WTC11 (cell line): ENCODE data around the gene FAM24A. TPM values are rescaled to one million over a fixed set of nuclear protein-coding genes. Genes with fewer than 3 reads are reported as not detected.

ENCODE experiments used
- ATAC-seq: fragments of 200-7000 bp; cut with Tn5 transposase; 2 replicates; pipeline ENCODE4 v1.10.0; 2021; ENCODE audit warnings: mild to moderate bottlenecking, moderate library complexity
- CTCF ChIA-PET: fragments of 300-600 bp; sonication (Branson Sonifier 250); formaldehyde crosslinking; loops from one replicate; lab custom pipeline; 2021; ENCODE audit warnings: antibody characterized with exemption; lab: Charles Lee
- POLR2A ChIA-PET: fragments of 350-600 bp; sonication (Branson Sonifier 250); formaldehyde crosslinking; loops from one replicate; lab custom pipeline; 2021; ENCODE audit warnings: antibody characterized with exemption; lab: Charles Lee
- DNase-seq: peaks from one replicate; pipeline ENCODE4 v3.0.0; 2021; ENCODE audit warnings: low spot score
- H3K27ac Mint-ChIP-seq: 2 replicates; pipeline ENCODE4 v1.8.0; 2021; ENCODE audit warnings: mixed read lengths
- H3K27me3 Mint-ChIP-seq: 2 replicates; pipeline ENCODE4 v1.8.0; 2021; ENCODE audit warnings: low read depth, mild to moderate bottlenecking, moderate library complexity, mixed read lengths
- H3K36me3 Mint-ChIP-seq: 2 replicates; pipeline ENCODE4 v1.8.0; 2021; ENCODE audit warnings: mixed read lengths
- H3K4me1 Mint-ChIP-seq: 2 replicates; pipeline ENCODE4 v1.8.0; 2022; ENCODE audit warnings: mixed read lengths
- H3K4me3 Mint-ChIP-seq: 2 replicates; pipeline ENCODE4 v1.8.0; 2021; ENCODE audit warnings: mild to moderate bottlenecking, moderate library complexity, mixed read lengths
- H3K9me3 Mint-ChIP-seq: 2 replicates; pipeline ENCODE4 v1.8.0; 2021; ENCODE audit warnings: mixed read lengths
- ARID4B ChIP-seq: sonication (generic); formaldehyde crosslinking; IDR thresholded peaks from 2 replicates; pipeline ENCODE4 v1.8.0; 2023; ENCODE audit warnings: missing genetic modification reagents, mild to moderate bottlenecking, borderline replicate concordance
- CREB1 ChIP-seq: sonication (generic); formaldehyde crosslinking; IDR thresholded peaks from 2 replicates; pipeline ENCODE4 v1.8.0; 2023; ENCODE audit warnings: mild to moderate bottlenecking, missing genetic modification reagents
- CREM ChIP-seq: sonication (generic); formaldehyde crosslinking; IDR thresholded peaks from 2 replicates; pipeline ENCODE4 v1.8.1; 2022; ENCODE audit warnings: mild to moderate bottlenecking, missing genetic modification reagents, moderate library complexity
- E2F1 ChIP-seq: sonication (generic); formaldehyde crosslinking; IDR thresholded peaks from 2 replicates; pipeline ENCODE4 v1.8.0; 2022; ENCODE audit warnings: mild to moderate bottlenecking, missing genetic modification reagents
- ESRRA ChIP-seq: sonication (generic); formaldehyde crosslinking; IDR thresholded peaks from 2 replicates; pipeline ENCODE4 v1.8.1; 2022; ENCODE audit warnings: mild to moderate bottlenecking, missing genetic modification reagents, borderline replicate concordance
- HMGA2 ChIP-seq: fragments of 250-450 bp; sonication (Bioruptor Pico); IDR thresholded peaks from 2 replicates; pipeline ENCODE4 v1.4.0; 2021; ENCODE audit warnings: mild to moderate bottlenecking, moderate library complexity
- IRF1 ChIP-seq: sonication (generic); formaldehyde crosslinking; IDR thresholded peaks from 2 replicates; pipeline ENCODE4 v1.8.0; 2023; ENCODE audit warnings: missing genetic modification reagents
- JAZF1 ChIP-seq: fragments of 250-450 bp; sonication (Bioruptor Pico); IDR thresholded peaks from 2 replicates; pipeline ENCODE4 v1.9.0; 2021; ENCODE audit warnings: moderate library complexity, mild to moderate bottlenecking, inconsistent platforms
- JUN ChIP-seq: sonication (generic); formaldehyde crosslinking; IDR thresholded peaks from 2 replicates; pipeline ENCODE4 v1.8.0; 2023; ENCODE audit warnings: mild to moderate bottlenecking, missing genetic modification reagents
- MXD4 ChIP-seq: fragments of 250-450 bp; sonication (Bioruptor Pico); IDR thresholded peaks from 2 replicates; pipeline ENCODE4 v1.8.0; 2021; ENCODE audit warnings: mild to moderate bottlenecking, moderate library complexity, borderline replicate concordance
- NFE2L1 ChIP-seq: sonication (generic); formaldehyde crosslinking; IDR thresholded peaks from 2 replicates; pipeline ENCODE4 v1.8.1; 2023; ENCODE audit warnings: missing genetic modification reagents
- SOX15 ChIP-seq: fragments of 250-450 bp; sonication (Bioruptor Pico); IDR thresholded peaks from 2 replicates; pipeline ENCODE4 v1.9.0; 2021; ENCODE audit warnings: mild to moderate bottlenecking
- TP53 ChIP-seq: sonication (generic); formaldehyde crosslinking; IDR thresholded peaks from 2 replicates; pipeline ENCODE4 v1.8.1; 2023; ENCODE audit warnings: mild to moderate bottlenecking, missing genetic modification reagents
- USF2 ChIP-seq: sonication (generic); formaldehyde crosslinking; IDR thresholded peaks from 2 replicates; pipeline ENCODE4 v1.8.1; 2023; ENCODE audit warnings: mild to moderate bottlenecking, missing genetic modification reagents, moderate library complexity
- ZNF416 ChIP-seq: fragments of 250-450 bp; sonication (Bioruptor Pico); IDR thresholded peaks from 2 replicates; pipeline ENCODE4 v1.9.0; 2021; ENCODE audit warnings: mild to moderate bottlenecking, inconsistent platforms
- ZNF423 ChIP-seq: fragments of 250-450 bp; sonication (Bioruptor Pico); IDR thresholded peaks from 2 replicates; pipeline ENCODE4 v2.1.2; 2022; ENCODE audit warnings: mild to moderate bottlenecking, moderate library complexity
- total RNA-seq: library from RNA; stranded (reverse); gene quantifications from 3 replicates; pipeline ENCODE4 v1.2.3, GENCODE V29; 2021
- TF ChIP-seq, protein P1 (sequence below): sonication (generic); formaldehyde crosslinking; conservative IDR thresholded peaks from 2 replicates; pipeline ENCODE4 v1.8.1; 2023; ENCODE audit warnings: mild to moderate bottlenecking, low read depth, missing genetic modification reagents, moderate library complexity
- TF ChIP-seq, protein P2 (sequence below): sonication (generic); formaldehyde crosslinking; conservative IDR thresholded peaks from 2 replicates; pipeline ENCODE4 v1.8.1; 2022; ENCODE audit warnings: mild to moderate bottlenecking, missing genetic modification reagents
- TF ChIP-seq, protein P3 (sequence below): sonication (generic); formaldehyde crosslinking; IDR thresholded peaks from 2 replicates; pipeline ENCODE4 v1.8.1; 2022; ENCODE audit warnings: mild to moderate bottlenecking, moderate library complexity, missing genetic modification reagents
- TF ChIP-seq, protein P4 (sequence below): sonication (generic); formaldehyde crosslinking; IDR thresholded peaks from 2 replicates; pipeline ENCODE4 v1.8.1; 2023; ENCODE audit warnings: mild to moderate bottlenecking, missing genetic modification reagents

FAM24A gene
- total RNA-seq, 1 experiment from 2014 or later = not detected

GRCh38 chr10:122915700-122916099, 5.3 kb downstream of the FAM24A start:
- Mint-ChIP-seq H3K4me1 (no peaks in the 10 kb centered on the region), H3K9me3 (no peaks in the 10 kb centered on the region), H3K36me3 (no peaks in the 10 kb centered on the region), H3K4me3 (no peak overlapping the region), H3K27ac (no peak overlapping the region), H3K27me3 (peaks cover 4% of the 10 kb centered on the region)
- no peak for ATAC-seq
- no peak for TF ChIP-seq ZNF416 (CRISPR knock-in tag)
- no peak for TF ChIP-seq JUN
- no peak for TF ChIP-seq JAZF1 (CRISPR knock-in tag)
- TF ChIP-seq IRF1 (CRISPR knock-in tag) = no peak
- TF ChIP-seq, protein P1, sequence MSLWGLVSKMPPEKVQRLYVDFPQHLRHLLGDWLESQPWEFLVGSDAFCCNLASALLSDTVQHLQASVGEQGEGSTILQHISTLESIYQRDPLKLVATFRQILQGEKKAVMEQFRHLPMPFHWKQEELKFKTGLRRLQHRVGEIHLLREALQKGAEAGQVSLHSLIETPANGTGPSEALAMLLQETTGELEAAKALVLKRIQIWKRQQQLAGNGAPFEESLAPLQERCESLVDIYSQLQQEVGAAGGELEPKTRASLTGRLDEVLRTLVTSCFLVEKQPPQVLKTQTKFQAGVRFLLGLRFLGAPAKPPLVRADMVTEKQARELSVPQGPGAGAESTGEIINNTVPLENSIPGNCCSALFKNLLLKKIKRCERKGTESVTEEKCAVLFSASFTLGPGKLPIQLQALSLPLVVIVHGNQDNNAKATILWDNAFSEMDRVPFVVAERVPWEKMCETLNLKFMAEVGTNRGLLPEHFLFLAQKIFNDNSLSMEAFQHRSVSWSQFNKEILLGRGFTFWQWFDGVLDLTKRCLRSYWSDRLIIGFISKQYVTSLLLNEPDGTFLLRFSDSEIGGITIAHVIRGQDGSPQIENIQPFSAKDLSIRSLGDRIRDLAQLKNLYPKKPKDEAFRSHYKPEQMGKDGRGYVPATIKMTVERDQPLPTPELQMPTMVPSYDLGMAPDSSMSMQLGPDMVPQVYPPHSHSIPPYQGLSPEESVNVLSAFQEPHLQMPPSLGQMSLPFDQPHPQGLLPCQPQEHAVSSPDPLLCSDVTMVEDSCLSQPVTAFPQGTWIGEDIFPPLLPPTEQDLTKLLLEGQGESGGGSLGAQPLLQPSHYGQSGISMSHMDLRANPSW (CRISPR knock-in tag) = no peak
- no peak for TF ChIP-seq USF2 (CRISPR knock-in tag)
- TF ChIP-seq HMGA2 (CRISPR knock-in tag) = no peak
- no peak for TF ChIP-seq MXD4 (CRISPR knock-in tag)
- TF ChIP-seq ESRRA (CRISPR knock-in tag) = no peak
- TF ChIP-seq ARID4B (CRISPR knock-in tag) = no peak
- no peak for TF ChIP-seq NFE2L1
- TF ChIP-seq E2F1 (CRISPR knock-in tag) = no peak
- TF ChIP-seq, protein P2, sequence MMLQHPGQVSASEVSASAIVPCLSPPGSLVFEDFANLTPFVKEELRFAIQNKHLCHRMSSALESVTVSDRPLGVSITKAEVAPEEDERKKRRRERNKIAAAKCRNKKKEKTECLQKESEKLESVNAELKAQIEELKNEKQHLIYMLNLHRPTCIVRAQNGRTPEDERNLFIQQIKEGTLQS (CRISPR knock-in tag) = no peak
- TF ChIP-seq, protein P3, sequence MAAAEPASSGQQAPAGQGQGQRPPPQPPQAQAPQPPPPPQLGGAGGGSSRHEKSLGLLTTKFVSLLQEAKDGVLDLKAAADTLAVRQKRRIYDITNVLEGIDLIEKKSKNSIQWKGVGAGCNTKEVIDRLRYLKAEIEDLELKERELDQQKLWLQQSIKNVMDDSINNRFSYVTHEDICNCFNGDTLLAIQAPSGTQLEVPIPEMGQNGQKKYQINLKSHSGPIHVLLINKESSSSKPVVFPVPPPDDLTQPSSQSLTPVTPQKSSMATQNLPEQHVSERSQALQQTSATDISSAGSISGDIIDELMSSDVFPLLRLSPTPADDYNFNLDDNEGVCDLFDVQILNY (CRISPR knock-in tag) = no peak
- no peak for TF ChIP-seq CREB1
- no peak for DNase-seq
- CTCF ChIA-PET = no interaction called here
- POLR2A ChIA-PET = no interaction called here

DNA sequence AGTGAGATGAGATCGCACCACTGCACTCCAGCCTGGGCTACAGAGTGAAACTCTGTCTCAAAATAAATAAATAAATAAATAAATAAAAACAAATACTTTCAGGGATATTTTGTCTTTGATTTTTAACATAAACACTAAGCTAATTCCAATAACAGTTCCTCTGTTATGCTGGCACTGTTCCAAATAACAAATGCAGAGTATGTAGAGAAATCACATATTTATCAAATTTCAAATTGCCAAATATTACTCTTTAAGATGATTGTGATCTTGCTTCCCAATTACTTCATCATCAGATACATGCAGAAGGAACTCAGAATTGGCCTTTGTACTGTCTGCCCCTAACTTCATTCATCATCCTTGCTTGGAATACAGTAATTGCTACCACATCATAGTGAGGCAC, 19.7 kb downstream of the FAM24A start:
- H3K4me1 Mint-ChIP-seq = no peaks in the 10 kb centered on the region
- no peak for DNase-seq
- no peaks in the 10 kb centered on the region for H3K9me3 Mint-ChIP-seq
- H3K27ac Mint-ChIP-seq = no peak overlapping the region
- no peak for ATAC-seq
- CTCF ChIA-PET = no interaction called here
- no peaks in the 10 kb centered on the region for H3K36me3 Mint-ChIP-seq
- no peak overlapping the region for H3K4me3 Mint-ChIP-seq
- no peaks in the 10 kb centered on the region for H3K27me3 Mint-ChIP-seq
- POLR2A ChIA-PET = no interaction called here
- TF ChIP-seq SOX15 = no peak
- TF ChIP-seq, protein P4, sequence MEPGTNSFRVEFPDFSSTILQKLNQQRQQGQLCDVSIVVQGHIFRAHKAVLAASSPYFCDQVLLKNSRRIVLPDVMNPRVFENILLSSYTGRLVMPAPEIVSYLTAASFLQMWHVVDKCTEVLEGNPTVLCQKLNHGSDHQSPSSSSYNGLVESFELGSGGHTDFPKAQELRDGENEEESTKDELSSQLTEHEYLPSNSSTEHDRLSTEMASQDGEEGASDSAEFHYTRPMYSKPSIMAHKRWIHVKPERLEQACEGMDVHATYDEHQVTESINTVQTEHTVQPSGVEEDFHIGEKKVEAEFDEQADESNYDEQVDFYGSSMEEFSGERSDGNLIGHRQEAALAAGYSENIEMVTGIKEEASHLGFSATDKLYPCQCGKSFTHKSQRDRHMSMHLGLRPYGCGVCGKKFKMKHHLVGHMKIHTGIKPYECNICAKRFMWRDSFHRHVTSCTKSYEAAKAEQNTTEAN = no peak
- no peak for TF ChIP-seq TP53
- no peak for TF ChIP-seq ZNF416 (CRISPR knock-in tag)
- TF ChIP-seq CREM (CRISPR knock-in tag) = no peak
- TF ChIP-seq ZNF423 (CRISPR knock-in tag) = no peak
